ENCODE results near the gene ASTN2.

Gene ASTN2

GRCh38 chr9:116471944-116472506 is 942.8 kb downstream of the ASTN2 start:
- H3K79me2 ChIP-seq (ENCODE audit: insufficient read depth, low read length): no peaks in the 10 kb centered on the region
- no peak overlapping the region for H3K4me3 ChIP-seq (ENCODE audit: low read depth in 1 of 2, low read length in 2 of 2)
- H3K9ac ChIP-seq (ENCODE audit: low read depth, low read length): no peak overlapping the region
- no peaks in the 10 kb centered on the region for H4K20me1 ChIP-seq (ENCODE audit: insufficient read depth, low read length)
- TF ChIP-seq EZH2 (IDR thresholded peaks at IDR 0.05; ENCODE audit: borderline replicate concordance, low read depth, low read length, severe bottlenecking): no peak
- TF ChIP-seq CTCF (IDR thresholded peaks at IDR 0.05; ENCODE audit: borderline replicate concordance, extremely low read depth, low read length, poor library complexity, severe bottlenecking): no peak
- H3K27ac ChIP-seq (ENCODE audit: low read length): no peak overlapping the region
- no peak for ATAC-seq (ENCODE audit: insufficient read depth, low read depth)
- H3K9me3 ChIP-seq (ENCODE audit: insufficient read depth, low read length, severe bottlenecking): no peaks in the 10 kb centered on the region
- no peak overlapping the region for H3K4me2 ChIP-seq (ENCODE audit: insufficient read depth, low read length)
- no peaks in the 10 kb centered on the region for H3K4me1 ChIP-seq (ENCODE audit: insufficient read depth, low read length)
- DNase-seq: no peak
- H2AFZ ChIP-seq (ENCODE audit: low read depth, low read length): no peak overlapping the region
- H3K27me3 ChIP-seq (ENCODE audit: insufficient read depth, low read length, poor library complexity): no peaks in the 10 kb centered on the region
- no peaks in the 10 kb centered on the region for H3K36me3 ChIP-seq (ENCODE audit: insufficient read depth, low read length)

DNA sequence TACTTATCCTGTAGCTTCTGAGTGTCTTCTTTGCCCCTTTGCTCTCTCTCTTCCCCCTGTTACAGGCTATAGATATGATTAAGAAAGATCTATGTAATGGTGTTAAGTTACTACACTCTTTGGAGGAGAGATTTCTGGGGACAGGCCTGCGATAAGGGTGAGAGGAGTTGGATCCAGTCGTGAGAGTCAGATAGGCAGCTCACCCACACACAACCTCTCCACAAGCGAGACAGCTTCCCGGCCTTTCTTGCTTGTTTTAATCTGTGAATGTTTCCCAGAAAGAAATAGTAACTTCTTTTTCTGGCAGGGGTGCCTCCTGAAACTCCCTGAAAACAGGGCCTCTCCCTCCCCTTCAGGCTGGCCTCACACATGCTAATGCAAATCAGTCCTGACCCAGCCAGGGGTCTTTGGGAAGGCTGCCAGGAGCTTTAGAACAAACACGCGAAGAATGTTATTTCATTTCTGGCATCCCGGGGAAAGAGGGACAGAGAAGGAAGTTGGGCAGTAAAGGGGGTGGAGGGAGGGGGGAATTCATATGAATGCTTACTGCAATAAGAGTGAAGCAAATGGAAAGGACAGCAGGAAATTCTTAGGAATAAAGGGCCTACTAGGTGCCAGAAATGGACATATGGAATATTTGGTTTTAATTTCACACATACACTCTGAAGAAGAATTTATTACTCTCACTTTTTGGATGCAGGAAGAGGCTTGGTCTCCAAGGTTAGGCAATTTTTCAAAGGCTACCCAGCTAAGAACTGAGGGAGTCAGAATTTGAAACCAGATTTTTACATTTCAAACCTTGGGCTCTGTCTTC is 943.6 kb downstream of the ASTN2 start:
- H3K27ac ChIP-seq (ENCODE audit: low read length): no peak overlapping the region
- H3K4me2 ChIP-seq (ENCODE audit: insufficient read depth, low read length): no peak overlapping the region
- no peak for TF ChIP-seq CTCF (IDR thresholded peaks at IDR 0.05; ENCODE audit: borderline replicate concordance, extremely low read depth, low read length, poor library complexity, severe bottlenecking)
- no peak for TF ChIP-seq EZH2 (IDR thresholded peaks at IDR 0.05; ENCODE audit: borderline replicate concordance, low read depth, low read length, severe bottlenecking)
- no peak overlapping the region for H3K4me3 ChIP-seq (ENCODE audit: low read depth in 1 of 2, low read length in 2 of 2)
- H3K27me3 ChIP-seq (ENCODE audit: insufficient read depth, low read length, poor library complexity): no peaks in the 10 kb centered on the region
- H3K79me2 ChIP-seq (ENCODE audit: insufficient read depth, low read length): no peaks in the 10 kb centered on the region
- no peaks in the 10 kb centered on the region for H3K9me3 ChIP-seq (ENCODE audit: insufficient read depth, low read length, severe bottlenecking)
- H3K36me3 ChIP-seq (ENCODE audit: insufficient read depth, low read length): no peaks in the 10 kb centered on the region
- no peaks in the 10 kb centered on the region for H4K20me1 ChIP-seq (ENCODE audit: insufficient read depth, low read length)
- H3K4me1 ChIP-seq (ENCODE audit: insufficient read depth, low read length): no peaks in the 10 kb centered on the region
- no peak overlapping the region for H3K9ac ChIP-seq (ENCODE audit: low read depth, low read length)
- no peak for ATAC-seq (ENCODE audit: insufficient read depth, low read depth)
- no peak for DNase-seq
- no peak overlapping the region for H2AFZ ChIP-seq (ENCODE audit: low read depth, low read length)

DNA sequence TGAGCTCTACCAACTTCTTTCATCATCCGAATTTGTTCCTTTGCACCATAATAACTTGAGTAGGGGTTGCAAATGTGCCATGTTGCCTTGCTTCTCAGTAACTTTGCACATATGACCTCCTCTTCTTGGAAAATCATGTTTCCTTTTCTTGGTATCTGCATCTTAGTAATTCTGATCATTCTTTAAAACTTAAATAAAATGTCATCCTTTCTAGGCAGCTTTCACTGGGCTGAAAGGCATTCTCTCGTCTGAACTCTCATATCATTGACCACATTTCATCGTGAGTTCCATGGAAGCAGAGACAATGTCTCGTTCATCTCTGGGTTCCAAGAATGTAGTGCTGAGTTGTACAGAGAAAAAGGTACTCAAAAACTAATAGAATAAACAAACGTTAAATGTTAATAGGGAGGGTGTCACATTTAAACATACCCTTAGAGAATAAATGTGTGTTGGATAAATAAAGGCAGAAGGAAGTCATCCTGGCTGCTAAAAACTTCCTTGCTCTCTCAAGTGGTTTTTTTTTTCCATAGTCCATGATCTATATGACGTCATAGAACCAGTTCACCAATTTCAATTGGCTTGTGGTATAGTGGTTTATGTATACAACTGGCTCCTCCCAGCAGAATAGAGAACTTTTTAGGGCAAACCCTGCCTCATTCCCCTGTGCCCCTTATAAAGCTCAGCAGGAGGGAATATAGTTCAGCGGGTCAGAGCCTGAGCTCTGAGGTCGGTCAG is 945.9 kb downstream of the ASTN2 start:
- Histone ChIP-seq H2AFZ (ENCODE audit: low read depth, low read length) (no peak overlapping the region), H3K27ac (ENCODE audit: low read length) (no peak overlapping the region), H3K4me2 (ENCODE audit: insufficient read depth, low read length) (no peak overlapping the region), H3K4me3 (ENCODE audit: low read depth in 1 of 2, low read length in 2 of 2) (no peak overlapping the region), H4K20me1 (ENCODE audit: insufficient read depth, low read length) (no peaks in the 10 kb centered on the region), H3K27me3 (ENCODE audit: insufficient read depth, low read length, poor library complexity) (no peaks in the 10 kb centered on the region), H3K79me2 (ENCODE audit: insufficient read depth, low read length) (no peaks in the 10 kb centered on the region), H3K9ac (ENCODE audit: low read depth, low read length) (no peak overlapping the region), H3K9me3 (ENCODE audit: insufficient read depth, low read length, severe bottlenecking) (no peaks in the 10 kb centered on the region), H3K4me1 (ENCODE audit: insufficient read depth, low read length) (no peaks in the 10 kb centered on the region), H3K36me3 (ENCODE audit: insufficient read depth, low read length) (no peaks in the 10 kb centered on the region)
- no peak for TF ChIP-seq CTCF (IDR thresholded peaks at IDR 0.05; ENCODE audit: borderline replicate concordance, extremely low read depth, low read length, poor library complexity, severe bottlenecking)
- TF ChIP-seq EZH2 (IDR thresholded peaks at IDR 0.05; ENCODE audit: borderline replicate concordance, low read depth, low read length, severe bottlenecking): no peak
- no peak for ATAC-seq (ENCODE audit: insufficient read depth, low read depth)
- DNase-seq: no peak

All from DND-41 (cell line).